ENCODE results near the gene TFAP2B.

TFAP2B gene

GRCh38 chr6:50868466-50868865 lies 49.8 kb downstream of the TFAP2B start:
- CTCF ChIA-PET: interaction anchor here (0.8 kb wide), 1 partner anchor 12 kb away, joined by 3 read pairs; no protein-coding TSS in a partner anchor
- POLR2A ChIA-PET: no interaction called here
- TF ChIP-seq CTCF (IDR thresholded peaks at IDR 0.05; ENCODE audit: control extremely low read depth, extremely low read depth, low read depth, missing control alignments): no peak
- no peak for DNase-seq (ENCODE audit: extremely low spot score)

GRCh38 chr6:50873167-50873566 lies 54.5 kb downstream of the TFAP2B start:
- DNase-seq (ENCODE audit: extremely low spot score): no peak
- CTCF ChIA-PET: no interaction called here
- no peak for TF ChIP-seq CTCF (IDR thresholded peaks at IDR 0.05; ENCODE audit: control extremely low read depth, extremely low read depth, low read depth, missing control alignments)
- POLR2A ChIA-PET: no interaction called here

- POLR2A ChIA-PET: no interaction called here
- no peak for TF ChIP-seq CTCF (IDR thresholded peaks at IDR 0.05; ENCODE audit: control extremely low read depth, extremely low read depth, low read depth, missing control alignments)
- CTCF ChIA-PET: interaction anchor here (1.0 kb wide), 1 partner anchor 399 kb away, joined by 3 read pairs; no protein-coding TSS in a partner anchor
- no peak for DNase-seq (ENCODE audit: extremely low spot score)
Measured at GRCh38 chr6:50884364-50884763, 65.7 kb downstream of the TFAP2B start.

GRCh38 chr6:50887112-50887511 lies 68.4 kb downstream of the TFAP2B start:
- no peak for TF ChIP-seq CTCF (IDR thresholded peaks at IDR 0.05; ENCODE audit: control extremely low read depth, extremely low read depth, low read depth, missing control alignments)
- DNase-seq (ENCODE audit: extremely low spot score): no peak
- POLR2A ChIA-PET: no interaction called here
- CTCF ChIA-PET: interaction anchor here (0.9 kb wide), 1 partner anchor 10 kb away, joined by 3 read pairs; no protein-coding TSS in a partner anchor

GRCh38 chr6:50889497-50889896 lies 70.8 kb downstream of the TFAP2B start:
- no peak for TF ChIP-seq CTCF (IDR thresholded peaks at IDR 0.05; ENCODE audit: control extremely low read depth, extremely low read depth, low read depth, missing control alignments)

GRCh38 chr6:50889935-50890334 lies 71.3 kb downstream of the TFAP2B start:
- TF ChIP-seq CTCF (IDR thresholded peaks at IDR 0.05; ENCODE audit: control extremely low read depth, extremely low read depth, low read depth, missing control alignments): no peak
- CTCF ChIA-PET: interaction anchor here (1.1 kb wide), 1 partner anchor 9 kb away, joined by 3 read pairs; no protein-coding TSS in a partner anchor
- POLR2A ChIA-PET: no interaction called here
- no peak for DNase-seq (ENCODE audit: extremely low spot score)

More at GRCh38 chr6:50889497-50889896, 70.8 kb downstream of the TFAP2B start:
- ChIA-PET CTCF (interaction anchor here (1.1 kb wide), 1 partner anchor 8 kb away, joined by 3 read pairs; no protein-coding TSS in a partner anchor), POLR2A (no interaction called here)
- DNase-seq (ENCODE audit: extremely low spot score): no peak

- ChIA-PET POLR2A (no interaction called here), CTCF (no interaction called here)
- no peak for DNase-seq (ENCODE audit: extremely low spot score)
- no peak for TF ChIP-seq CTCF (IDR thresholded peaks at IDR 0.05; ENCODE audit: control extremely low read depth, extremely low read depth, low read depth, missing control alignments)
Measured at GRCh38 chr6:50890579-50890978, 71.9 kb downstream of the TFAP2B start.

Measured in GM10248 (cell line).